HEK293 (cell line): ENCODE data around the gene ORM2.
"Not testable (repeated sequence)": the region's sequence is repeated elsewhere in the genome, so short reads cannot be mapped to it uniquely, and the experiment has no call there.

Experiments used
- FEZF1 ChIP-seq: fragments of 450-650 bp; formaldehyde crosslinking; IDR thresholded peaks from 2 replicates; pipeline ENCODE4 v1.5.1; 2016; ENCODE audit warnings: missing biosample characterization, missing genetic modification characterization
- KLF1 ChIP-seq: fragments of 450-650 bp; formaldehyde crosslinking; IDR thresholded peaks from 2 replicates; pipeline ENCODE4 v1.5.1; 2016; ENCODE audit warnings: missing biosample characterization, missing genetic modification characterization
- KLF16 ChIP-seq: fragments of 450-650 bp; formaldehyde crosslinking; IDR thresholded peaks from 2 replicates; pipeline ENCODE4 v1.5.1; 2017; ENCODE audit warnings: missing biosample characterization, missing genetic modification characterization
- ZBTB7A ChIP-seq: fragments of 450-650 bp; formaldehyde crosslinking; IDR thresholded peaks from 2 replicates; pipeline ENCODE4 v1.5.1; 2016; ENCODE audit warnings: low read depth, missing biosample characterization, missing genetic modification characterization
- ZFHX2 ChIP-seq: fragments of 450-650 bp; formaldehyde crosslinking; conservative IDR thresholded peaks from 2 replicates; pipeline ENCODE4 v1.5.1; 2016; ENCODE audit warnings: missing biosample characterization, missing genetic modification characterization
- ZNF274 ChIP-seq, 2 experiments: fragments of 200-500 bp in 1 of 2; fragments of 450-650 bp in 1 of 2; sonication (Bioruptor generic) in 1 of 2; formaldehyde crosslinking in 1 of 2; IDR thresholded peaks; 2 replicates each; pipeline versions ENCODE4 v1.5.1 to v1.6.1; 2014 to 2016; ENCODE audit warnings: borderline replicate concordance in 1 of 2, inconsistent platforms in 1 of 2, low read length in 1 of 2, missing biosample characterization in 1 of 2, missing genetic modification characterization in 1 of 2
- ZNF473 ChIP-seq: fragments of 450-650 bp; formaldehyde crosslinking; IDR thresholded peaks from 2 replicates; pipeline ENCODE4 v1.5.1; 2017; ENCODE audit warnings: missing biosample characterization, missing genetic modification characterization
- ZNF501 ChIP-seq: fragments of 450-650 bp; formaldehyde crosslinking; IDR thresholded peaks from 2 replicates; pipeline ENCODE4 v1.5.1; 2016; ENCODE audit warnings: missing biosample characterization, missing genetic modification characterization
- ZNF785 ChIP-seq: fragments of 450-650 bp; formaldehyde crosslinking; IDR thresholded peaks from 2 replicates; pipeline ENCODE4 v1.5.1; 2016; ENCODE audit warnings: missing biosample characterization, missing genetic modification characterization
- ZNF792 ChIP-seq: fragments of 450-650 bp; formaldehyde crosslinking; IDR thresholded peaks from 2 replicates; pipeline ENCODE4 v1.5.1; 2016; ENCODE audit warnings: missing biosample characterization, missing genetic modification characterization
- TF ChIP-seq, protein P1 (sequence below): fragments of 450-650 bp; formaldehyde crosslinking; IDR thresholded peaks from 2 replicates; pipeline ENCODE4 v1.5.1; 2016; ENCODE audit warnings: missing biosample characterization, missing genetic modification characterization

DNA sequence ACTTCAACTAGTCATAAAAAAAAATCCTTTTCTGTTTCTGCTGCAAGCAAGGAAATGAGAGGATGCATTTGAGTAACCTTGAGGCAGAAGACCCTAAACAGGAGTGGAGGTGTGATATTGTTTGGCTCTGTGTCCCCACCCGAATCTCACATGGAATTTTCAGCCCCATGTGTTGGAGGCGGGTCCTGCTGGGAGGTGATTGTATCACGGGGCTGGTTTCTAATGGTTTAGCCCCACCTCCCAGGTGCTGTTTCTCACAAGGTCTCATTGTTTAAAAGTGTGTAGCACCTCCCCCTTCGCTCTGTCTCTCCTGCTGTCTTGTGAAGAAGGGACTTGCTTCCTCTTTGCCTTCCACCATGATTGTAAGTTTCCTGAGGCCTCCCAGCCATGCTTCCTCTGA lies 4.0 kb downstream of the ORM2 start:
- TF ChIP-seq, protein P1, sequence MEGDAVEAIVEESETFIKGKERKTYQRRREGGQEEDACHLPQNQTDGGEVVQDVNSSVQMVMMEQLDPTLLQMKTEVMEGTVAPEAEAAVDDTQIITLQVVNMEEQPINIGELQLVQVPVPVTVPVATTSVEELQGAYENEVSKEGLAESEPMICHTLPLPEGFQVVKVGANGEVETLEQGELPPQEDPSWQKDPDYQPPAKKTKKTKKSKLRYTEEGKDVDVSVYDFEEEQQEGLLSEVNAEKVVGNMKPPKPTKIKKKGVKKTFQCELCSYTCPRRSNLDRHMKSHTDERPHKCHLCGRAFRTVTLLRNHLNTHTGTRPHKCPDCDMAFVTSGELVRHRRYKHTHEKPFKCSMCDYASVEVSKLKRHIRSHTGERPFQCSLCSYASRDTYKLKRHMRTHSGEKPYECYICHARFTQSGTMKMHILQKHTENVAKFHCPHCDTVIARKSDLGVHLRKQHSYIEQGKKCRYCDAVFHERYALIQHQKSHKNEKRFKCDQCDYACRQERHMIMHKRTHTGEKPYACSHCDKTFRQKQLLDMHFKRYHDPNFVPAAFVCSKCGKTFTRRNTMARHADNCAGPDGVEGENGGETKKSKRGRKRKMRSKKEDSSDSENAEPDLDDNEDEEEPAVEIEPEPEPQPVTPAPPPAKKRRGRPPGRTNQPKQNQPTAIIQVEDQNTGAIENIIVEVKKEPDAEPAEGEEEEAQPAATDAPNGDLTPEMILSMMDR (tag by site-specific recombination), result not testable (repeated sequence)
- TF ChIP-seq KLF16 (tag by site-specific recombination); ZNF274 (IDR thresholded peaks at IDR 0.05; ENCODE audit: low read length); ZNF274 (tag by site-specific recombination; IDR thresholded peaks at IDR 0.05; ENCODE audit: borderline replicate concordance); KLF1 (tag by site-specific recombination); ZNF785 (tag by site-specific recombination); ZBTB7A (tag by site-specific recombination); ZFHX2 (tag by site-specific recombination); FEZF1 (tag by site-specific recombination); ZNF473 (tag by site-specific recombination); ZNF501 (tag by site-specific recombination); ZNF792: not testable (repeated sequence)
